ENCODE data around the gene PPP1R13B.

PPP1R13B gene

GRCh38 chr14:103710771-103711377, 136.5 kb downstream of the PPP1R13B start:
- DNase-seq: no peak

GRCh38 chr14:103709814-103710213, 137.6 kb downstream of the PPP1R13B start:
- no peak for DNase-seq

- DNase-seq: no peak
Observed at GRCh38 chr14:103708750-103709187, 138.6 kb downstream of the PPP1R13B start.

- no peak for DNase-seq
Observed at GRCh38 chr14:103707329-103708263, 139.8 kb downstream of the PPP1R13B start.

GRCh38 chr14:103706551-103707328, 140.6 kb downstream of the PPP1R13B start:
- DNase-seq: no peak

- DNase-seq: no peak
Observed at GRCh38 chr14:103705504-103706284, 141.7 kb downstream of the PPP1R13B start.

GRCh38 chr14:103705118-103705503, 142.3 kb downstream of the PPP1R13B start:
- no peak for DNase-seq

GRCh38 chr14:103704708-103705107, 142.7 kb downstream of the PPP1R13B start:
- no peak for DNase-seq

- no peak for DNase-seq
Observed at GRCh38 chr14:103703433-103704385, 143.7 kb downstream of the PPP1R13B start.

- no peak for DNase-seq
Observed at GRCh38 chr14:103702497-103703432, 144.6 kb downstream of the PPP1R13B start.

GRCh38 chr14:103702095-103702494, 145.3 kb downstream of the PPP1R13B start:
- DNase-seq: no peak

GRCh38 chr14:103700753-103701490, 146.5 kb downstream of the PPP1R13B start:
- no peak for DNase-seq

GRCh38 chr14:103699901-103700752, 147.2 kb downstream of the PPP1R13B start:
- no peak for DNase-seq

- no peak for DNase-seq
Observed at GRCh38 chr14:103699261-103699661, 148.1 kb downstream of the PPP1R13B start.

GRCh38 chr14:103698380-103699260, 148.8 kb downstream of the PPP1R13B start:
- DNase-seq: no peak

- no peak for DNase-seq
Observed at GRCh38 chr14:103697603-103698379, 149.6 kb downstream of the PPP1R13B start.

- DNase-seq: no peak
Observed at GRCh38 chr14:103697206-103697602, 150.2 kb downstream of the PPP1R13B start.
